ENCODE measurements around the gene FBXL16. TPM values are rescaled to one million over a fixed set of nuclear protein-coding genes. Genes with fewer than 3 reads are reported as not detected.

FBXL16 gene
- total and polyA plus RNA-seq, 9 of the 15 experiments (the other 6 are each of a cell fraction or from before 2014, with no cell fraction given): 0.21 to 8.2 (median 1.7) TPM

- TF ChIP-seq ZBTB9 (CRISPR knock-in tag; IDR thresholded peaks at IDR 0.05): peak; percentile 69; the same call in 1 of the 2 replicates
- TF ChIP-seq POLR2AphosphoS5 (IDR thresholded peaks at IDR 0.05; ENCODE audit: control insufficient read depth, insufficient read depth, low read depth, low read length): peak; percentile 71; the same call in 1 of the 2 replicates
- TF ChIP-seq BRCA1 (IDR thresholded peaks at IDR 0.05): no peak
- TF ChIP-seq BRCA1 (CRISPR knock-in tag; IDR thresholded peaks at IDR 0.05): no peak
- TF ChIP-seq NR2C1 (IDR thresholded peaks at IDR 0.05): no peak
- no peak for TF ChIP-seq NR2C1 (tag; IDR thresholded peaks at IDR 0.05)
- no peak for TF ChIP-seq ZNF778 (CRISPR knock-in tag; IDR thresholded peaks at IDR 0.05)
- TF ChIP-seq RREB1 (CRISPR knock-in tag; IDR thresholded peaks at IDR 0.05): no peak
- TF ChIP-seq ZFP30 (CRISPR knock-in tag; IDR thresholded peaks at IDR 0.05; ENCODE audit: borderline replicate concordance): no peak
- no peak for TF ChIP-seq BRF1 (IDR thresholded peaks at IDR 0.05; ENCODE audit: borderline replicate concordance, extremely low read depth, insufficient read length)
- no peak for TF ChIP-seq NFE2 (IDR thresholded peaks at IDR 0.05; ENCODE audit: low read depth)
- TF ChIP-seq TAF15 (IDR thresholded peaks at IDR 0.05; ENCODE audit: low read depth, low read length): no peak
- no peak for TF ChIP-seq SP1 (CRISPR knock-in tag; IDR thresholded peaks at IDR 0.05)
- no peak for TF ChIP-seq ZNF398 (CRISPR knock-in tag; IDR thresholded peaks at IDR 0.05)
- no peak for TF ChIP-seq CBX8 (IDR thresholded peaks at IDR 0.05; ENCODE audit: borderline replicate concordance, extremely low read depth, low read depth, low read length, poor library complexity, severe bottlenecking)
- no peak for TF ChIP-seq ZFP36 (IDR thresholded peaks at IDR 0.05; ENCODE audit: low read depth, low read length, partially characterized antibody)
- no peak for TF ChIP-seq NR2F6 (CRISPR knock-in tag; IDR thresholded peaks at IDR 0.05)
- no peak for TF ChIP-seq MTA2 (IDR thresholded peaks at IDR 0.05; ENCODE audit: low read depth)
- TF ChIP-seq NR3C1 (CRISPR knock-in tag; IDR thresholded peaks at IDR 0.05): no peak
- TF ChIP-seq FIP1L1 (IDR thresholded peaks at IDR 0.05; ENCODE audit: low read depth, low read length, poor library complexity, severe bottlenecking): peak; percentile 83
Observed at GRCh38 chr16:667780-668518, 37.7 kb downstream of the FBXL16 start, which contains the start of gene RHOT2 (continued).

All from K562 (cell line).